Astrocyte (in vitro differentiated cells and primary cell): ENCODE data around the gene TRMT10A. TPM values are rescaled to one million over a fixed set of nuclear protein-coding genes. Genes with fewer than 3 reads are reported as not detected.

Source experiments
- DNase-seq: peaks from one replicate; pipeline ENCODE4 v3.0.0-alpha.2; 2010; ENCODE audit warnings: low read depth
- FAIRE-seq: peaks from 2 replicates; lab custom pipeline; 2011; peaks lifted over from hg19 to GRCh38; lab: Jason Lieb, UNC
- H2AFZ ChIP-seq: 2 replicates; pipeline ENCODE4 v1.6.0; 2012; ENCODE audit warnings: low read depth, low read length, inconsistent platforms
- H3K27ac ChIP-seq: 2 replicates; pipeline ENCODE4 v1.5.1; 2011; ENCODE audit warnings: low read depth, low read length, inconsistent platforms
- H3K27me3 ChIP-seq: 2 replicates; pipeline ENCODE4 v1.6.0; 2011; ENCODE audit warnings: low read length, inconsistent platforms; ENCODE audit not compliant: insufficient read depth
- H3K36me3 ChIP-seq: 2 replicates; pipeline ENCODE4 v1.5.1; 2011; ENCODE audit warnings: low read length, inconsistent platforms; ENCODE audit not compliant: insufficient read depth
- H3K4me1 ChIP-seq: 2 replicates; pipeline ENCODE4 v1.5.1; 2011; ENCODE audit warnings: low read length, inconsistent platforms; ENCODE audit not compliant: insufficient read depth
- H3K4me2 ChIP-seq: 2 replicates; pipeline ENCODE4 v1.6.0; 2012; ENCODE audit warnings: low read length, inconsistent platforms
- H3K4me3 ChIP-seq: 2 replicates; pipeline ENCODE4 v1.5.1; 2011; ENCODE audit warnings: low read depth, mild to moderate bottlenecking, low read length, inconsistent platforms; ENCODE audit not compliant: insufficient read depth
- H3K79me2 ChIP-seq: 2 replicates; pipeline ENCODE4 v1.6.0; 2012; ENCODE audit warnings: mild to moderate bottlenecking, low read length, inconsistent platforms; ENCODE audit not compliant: insufficient read depth
- H3K9ac ChIP-seq: 2 replicates; pipeline ENCODE4 v1.6.0; 2012; ENCODE audit warnings: mild to moderate bottlenecking, low read length, inconsistent platforms
- H3K9me3 ChIP-seq: 2 replicates; pipeline ENCODE4 v1.5.1; 2012; ENCODE audit warnings: low read depth, mild to moderate bottlenecking, low read length, inconsistent platforms; ENCODE audit not compliant: insufficient read depth
- H4K20me1 ChIP-seq: 2 replicates; pipeline ENCODE4 v1.6.0; 2012; ENCODE audit warnings: low read length, inconsistent platforms; ENCODE audit not compliant: insufficient read depth
- H3K27ac Mint-ChIP-seq: one replicate; pipeline ENCODE4 v1.8.0; 2021; ENCODE audit warnings: mild to moderate bottlenecking, mixed read lengths; ENCODE audit not compliant: unreplicated experiment
- H3K27me3 Mint-ChIP-seq: one replicate; pipeline ENCODE4 v1.8.0; 2021; ENCODE audit warnings: low read depth, mixed read lengths; ENCODE audit not compliant: unreplicated experiment
- H3K36me3 Mint-ChIP-seq: one replicate; pipeline ENCODE4 v1.8.0; 2021; ENCODE audit warnings: low read depth, mixed read lengths; ENCODE audit not compliant: unreplicated experiment
- H3K4me1 Mint-ChIP-seq: one replicate; pipeline ENCODE4 v1.8.0; 2021; ENCODE audit warnings: low read depth, mixed read lengths; ENCODE audit not compliant: unreplicated experiment
- H3K4me3 Mint-ChIP-seq: one replicate; pipeline ENCODE4 v1.8.0; 2021; ENCODE audit warnings: mild to moderate bottlenecking, moderate library complexity, mixed read lengths; ENCODE audit not compliant: unreplicated experiment
- H3K9me3 Mint-ChIP-seq: one replicate; pipeline ENCODE4 v1.8.0; 2021; ENCODE audit warnings: mild to moderate bottlenecking, mixed read lengths; ENCODE audit not compliant: unreplicated experiment
- CTCF ChIP-seq: IDR thresholded peaks from 2 replicates; pipeline ENCODE4 v1.5.1; 2011; ENCODE audit warnings: low read depth, mild to moderate bottlenecking, inconsistent platforms, low read length, moderate library complexity; ENCODE audit not compliant: insufficient read depth
- EZH2 ChIP-seq: IDR thresholded peaks from 2 replicates; pipeline ENCODE4 v1.6.1; 2012; ENCODE audit warnings: mild to moderate bottlenecking, low read length, inconsistent platforms; ENCODE audit not compliant: insufficient read depth
- total RNA-seq: library from RNA; stranded (reverse); gene quantifications from 2 replicates; pipeline ENCODE4 v1.2.1, GENCODE V29; 2021

The TRMT10A gene
- total RNA-seq, 1 donor from 2014 or later: 11.8 TPM

GRCh38 chr4:99612281-99612680 is 48.4 kb upstream of the TRMT10A start:
- Mint-ChIP-seq H3K9me3 (no peaks in the 10 kb centered on the region), H3K27me3 (peaks cover 2% of the 10 kb centered on the region), H3K4me3 (no peak overlapping the region), H3K36me3 (no peaks in the 10 kb centered on the region), H3K4me1 (peaks cover 2% of the 10 kb centered on the region), H3K27ac (no peak overlapping the region)
- no peak overlapping the region for H3K9ac ChIP-seq
- H3K4me1 ChIP-seq: no peaks in the 10 kb centered on the region
- TF ChIP-seq CTCF (no peak), EZH2 (no peak)
- H3K79me2 ChIP-seq: no peaks in the 10 kb centered on the region
- H3K9me3 ChIP-seq: no peaks in the 10 kb centered on the region
- no peak overlapping the region for H3K27ac ChIP-seq
- H3K36me3 ChIP-seq: no peaks in the 10 kb centered on the region
- no peak overlapping the region for H3K4me2 ChIP-seq
- DNase-seq: no peak
- H3K4me3 ChIP-seq: no peak overlapping the region
- H2AFZ ChIP-seq: no peak overlapping the region
- no peaks in the 10 kb centered on the region for H4K20me1 ChIP-seq
- H3K27me3 ChIP-seq: no peaks in the 10 kb centered on the region
- no peak for FAIRE-seq

GRCh38 chr4:99610605-99611175 is 46.9 kb upstream of the TRMT10A start:
- Mint-ChIP-seq H3K9me3 (no peaks in the 10 kb centered on the region), H3K4me1 (peaks cover 2% of the 10 kb centered on the region), H3K27me3 (peaks cover 2% of the 10 kb centered on the region), H3K27ac (no peak overlapping the region), H3K4me3 (no peak overlapping the region), H3K36me3 (no peaks in the 10 kb centered on the region)
- no peak overlapping the region for H3K27ac ChIP-seq
- no peak overlapping the region for H3K4me2 ChIP-seq
- H3K4me1 ChIP-seq: no peaks in the 10 kb centered on the region
- no peaks in the 10 kb centered on the region for H3K36me3 ChIP-seq
- peak; percentile 18 for DNase-seq
- H3K4me3 ChIP-seq: no peak overlapping the region
- H3K9me3 ChIP-seq: no peaks in the 10 kb centered on the region
- no peak overlapping the region for H3K9ac ChIP-seq
- no peak overlapping the region for H2AFZ ChIP-seq
- H3K27me3 ChIP-seq: no peaks in the 10 kb centered on the region
- no peak for TF ChIP-seq CTCF
- TF ChIP-seq EZH2: no peak
- no peak for FAIRE-seq
- H3K79me2 ChIP-seq: no peaks in the 10 kb centered on the region
- H4K20me1 ChIP-seq: no peaks in the 10 kb centered on the region

- peaks cover 2% of the 10 kb centered on the region for H3K27me3 Mint-ChIP-seq
- H3K36me3 Mint-ChIP-seq: no peaks in the 10 kb centered on the region
- Histone ChIP-seq H4K20me1 (no peaks in the 10 kb centered on the region), H3K4me3 (no peak overlapping the region), H3K9me3 (no peaks in the 10 kb centered on the region), H3K9ac (no peak overlapping the region), H3K4me2 (no peak overlapping the region), H3K27me3 (no peaks in the 10 kb centered on the region), H3K27ac (no peak overlapping the region), H2AFZ (no peak overlapping the region), H3K79me2 (no peaks in the 10 kb centered on the region), H3K36me3 (no peaks in the 10 kb centered on the region), H3K4me1 (no peaks in the 10 kb centered on the region)
- H3K27ac Mint-ChIP-seq: no peak overlapping the region
- no peaks in the 10 kb centered on the region for H3K9me3 Mint-ChIP-seq
- TF ChIP-seq CTCF (no peak), EZH2 (no peak)
- FAIRE-seq (no peak), DNase-seq (no peak)
- H3K4me1 Mint-ChIP-seq: peaks cover 2% of the 10 kb centered on the region
- no peak overlapping the region for H3K4me3 Mint-ChIP-seq
These were observed 44.6 kb upstream of the TRMT10A start for GRCh38 chr4:99608417-99608816.
